ENCODE data around the gene RRBP1. TPM values are rescaled to one million over a fixed set of nuclear protein-coding genes. Genes with fewer than 3 reads are reported as not detected.

The RRBP1 gene
- total RNA-seq, 6 donors from 2014 or later, result 143 to 256 (median 172) TPM

DNA sequence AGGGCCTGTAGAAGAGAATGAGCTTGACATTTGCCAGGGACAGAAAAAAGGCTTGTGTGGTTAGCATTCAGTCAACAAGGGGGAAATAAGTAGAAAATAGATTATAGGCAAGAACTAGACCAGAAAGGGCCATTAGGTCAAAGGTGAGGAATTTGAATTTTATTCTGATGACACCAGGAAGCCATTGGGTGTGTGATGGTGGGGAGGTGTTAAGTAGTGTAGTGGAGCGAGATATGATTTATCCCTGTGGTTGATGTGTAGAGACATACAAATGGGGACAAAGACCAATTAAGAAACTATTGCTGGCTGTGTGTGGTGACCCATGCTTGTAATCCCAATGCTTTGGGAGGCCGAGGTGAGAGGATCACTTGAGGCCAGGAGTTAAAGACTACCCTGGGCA, 101.1 kb downstream of the RRBP1 start:
- 88 to 91% methylated on average over 2 of the region's 2 CpGs for WGBS, 2 donors
- Histone ChIP-seq H3K27ac (no peak overlapping the region), H3K4me3 (no peak overlapping the region), H3K27me3 (no peaks in the 10 kb centered on the region), H3K36me3 (peaks cover 0 to 6% (median 0%) of the 10 kb centered on the region in 4 donors), H3K4me1 (peaks cover 37 to 52% (median 40%) of the 10 kb centered on the region in 4 donors), H3K9me3 (no peaks in the 10 kb centered on the region)
- no peak for DNase-seq
- no peak for TF ChIP-seq EP300 (IDR thresholded peaks at IDR 0.05)
- TF ChIP-seq, protein P1, sequence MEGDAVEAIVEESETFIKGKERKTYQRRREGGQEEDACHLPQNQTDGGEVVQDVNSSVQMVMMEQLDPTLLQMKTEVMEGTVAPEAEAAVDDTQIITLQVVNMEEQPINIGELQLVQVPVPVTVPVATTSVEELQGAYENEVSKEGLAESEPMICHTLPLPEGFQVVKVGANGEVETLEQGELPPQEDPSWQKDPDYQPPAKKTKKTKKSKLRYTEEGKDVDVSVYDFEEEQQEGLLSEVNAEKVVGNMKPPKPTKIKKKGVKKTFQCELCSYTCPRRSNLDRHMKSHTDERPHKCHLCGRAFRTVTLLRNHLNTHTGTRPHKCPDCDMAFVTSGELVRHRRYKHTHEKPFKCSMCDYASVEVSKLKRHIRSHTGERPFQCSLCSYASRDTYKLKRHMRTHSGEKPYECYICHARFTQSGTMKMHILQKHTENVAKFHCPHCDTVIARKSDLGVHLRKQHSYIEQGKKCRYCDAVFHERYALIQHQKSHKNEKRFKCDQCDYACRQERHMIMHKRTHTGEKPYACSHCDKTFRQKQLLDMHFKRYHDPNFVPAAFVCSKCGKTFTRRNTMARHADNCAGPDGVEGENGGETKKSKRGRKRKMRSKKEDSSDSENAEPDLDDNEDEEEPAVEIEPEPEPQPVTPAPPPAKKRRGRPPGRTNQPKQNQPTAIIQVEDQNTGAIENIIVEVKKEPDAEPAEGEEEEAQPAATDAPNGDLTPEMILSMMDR (IDR thresholded peaks at IDR 0.05), result no peak
- no peak for TF ChIP-seq POLR2A (IDR thresholded peaks at IDR 0.05)
- no peak for ATAC-seq (ENCODE audit: low FRiP score in 2 of 2)

GRCh38 chr20:17579369-17580039, 102.5 kb downstream of the RRBP1 start:
- Histone ChIP-seq H3K36me3 (peaks cover 0 to 6% (median 0%) of the 10 kb centered on the region in 4 donors), H3K27ac (no peak overlapping the region), H3K4me3 (no peak overlapping the region), H3K27me3 (no peaks in the 10 kb centered on the region), H3K9me3 (no peaks in the 10 kb centered on the region), H3K4me1 (peaks cover 36 to 46% (median 37%) of the 10 kb centered on the region in 4 donors)
- DNase-seq, result no peak
- 87 to 96% methylated on average over 4 of the region's 4 CpGs for WGBS, 2 donors
- no peak for ATAC-seq (ENCODE audit: low FRiP score in 2 of 2)
- no peak for TF ChIP-seq POLR2AphosphoS5 (IDR thresholded peaks at IDR 0.05)
- TF ChIP-seq POLR2A (IDR thresholded peaks at IDR 0.05), result no peak
- TF ChIP-seq, protein P1 (IDR thresholded peaks at IDR 0.05), result no peak
- TF ChIP-seq EP300 (IDR thresholded peaks at IDR 0.05), result no peak

GRCh38 chr20:17576215-17576614, 105.8 kb downstream of the RRBP1 start:
- no peak overlapping the region for H3K4me3 ChIP-seq

DNA sequence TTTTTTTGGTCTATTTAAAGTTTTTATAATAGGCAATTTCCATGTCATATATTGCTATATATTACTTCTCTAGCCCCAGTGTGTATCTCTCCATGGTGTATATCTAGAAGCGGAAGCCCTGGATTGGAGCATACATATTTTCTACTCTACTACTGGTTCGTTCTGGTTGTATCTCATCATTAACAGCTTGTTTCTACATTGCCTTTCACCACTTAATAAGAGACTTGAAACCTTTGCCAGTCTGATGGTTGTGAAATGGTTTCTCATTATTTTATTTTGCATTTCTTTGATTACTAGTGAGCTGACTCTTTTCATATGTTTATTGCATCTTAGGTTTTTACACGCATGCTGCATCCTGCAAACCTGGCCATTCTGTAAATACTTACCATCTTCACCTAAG, 108.6 kb downstream of the RRBP1 start:
- H3K4me3 ChIP-seq, result peak overlapping the region in 1 of 4 donors; percentile 87
- H3K4me1 ChIP-seq, result peaks cover 29 to 60% (median 39%) of the 10 kb centered on the region in 4 donors
- 61 to 76% methylated on average over 3 of the region's 3 CpGs for WGBS, 2 donors
- TF ChIP-seq, protein P1 (IDR thresholded peaks at IDR 0.05), result no peak
- TF ChIP-seq POLR2AphosphoS5 (IDR thresholded peaks at IDR 0.05) (no peak), EP300 (IDR thresholded peaks at IDR 0.05) (no peak), POLR2A (IDR thresholded peaks at IDR 0.05) (no peak)
- peaks cover 0 to 6% (median 0%) of the 10 kb centered on the region in 4 donors for H3K36me3 ChIP-seq
- H3K27ac ChIP-seq, result peak overlapping the region in 2 of 4 donors; percentile 98 to 100
- no peaks in the 10 kb centered on the region for H3K9me3 ChIP-seq
- H3K27me3 ChIP-seq, result no peaks in the 10 kb centered on the region
- DNase-seq, result no peak
- no peak for ATAC-seq (ENCODE audit: low FRiP score in 2 of 2)

More at GRCh38 chr20:17576215-17576614, 105.8 kb downstream of the RRBP1 start:
- H3K27ac ChIP-seq, result no peak overlapping the region
- 54 to 64% methylated on average over 8 of the region's 8 CpGs for WGBS, 2 donors
- ATAC-seq (ENCODE audit: low FRiP score in 2 of 2), result no peak
- peaks cover 34 to 77% (median 58%) of the 10 kb centered on the region in 4 donors for H3K4me1 ChIP-seq
- no peaks in the 10 kb centered on the region for H3K27me3 ChIP-seq
- H3K9me3 ChIP-seq, result no peaks in the 10 kb centered on the region
- DNase-seq, result no peak
- peaks cover 0 to 6% (median 0%) of the 10 kb centered on the region in 4 donors for H3K36me3 ChIP-seq
- TF ChIP-seq, protein P1 (IDR thresholded peaks at IDR 0.05), result no peak
- TF ChIP-seq POLR2AphosphoS5 (IDR thresholded peaks at IDR 0.05), result no peak
- TF ChIP-seq POLR2A (IDR thresholded peaks at IDR 0.05), result no peak
- no peak for TF ChIP-seq EP300 (IDR thresholded peaks at IDR 0.05)
